Parathyroid adenoma (tissue), 2 donors: Measurements from ENCODE around the gene STK10.

Experiments
- H2AFZ ChIP-seq: fragments of 300-600 bp; sonication (generic); one replicate; pipeline ENCODE4 v1.7.0; 2017; ENCODE audit warnings: antibody characterized with exemption, mild to moderate bottlenecking
- H3K27ac ChIP-seq: fragments of 300-600 bp; sonication (generic); one replicate; pipeline ENCODE4 v1.7.0; 2017
- H3K27me3 ChIP-seq: fragments of 300-600 bp; sonication (generic); one replicate; pipeline ENCODE4 v1.7.0; 2017; ENCODE audit warnings: low read length; ENCODE audit not compliant: control insufficient read depth, insufficient read depth
- H3K36me3 ChIP-seq: fragments of 300-600 bp; sonication (generic); one replicate; pipeline ENCODE4 v1.7.0; 2017; ENCODE audit warnings: low read length; ENCODE audit not compliant: control insufficient read depth, insufficient read depth
- H3K4me1 ChIP-seq: fragments of 300-600 bp; sonication (generic); one replicate; pipeline ENCODE4 v1.7.0; 2017; ENCODE audit warnings: control low read depth
- H3K4me2 ChIP-seq: fragments of 300-600 bp; sonication (generic); one replicate; pipeline ENCODE4 v1.7.0; 2017; ENCODE audit warnings: low read length
- H3K4me3 ChIP-seq: fragments of 300-600 bp; sonication (generic); one replicate; pipeline ENCODE4 v1.7.0; 2017; ENCODE audit warnings: low read depth, low read length
- H3K79me2 ChIP-seq: fragments of 300-600 bp; sonication (generic); one replicate; pipeline ENCODE4 v1.7.0; 2017; ENCODE audit warnings: control low read depth
- H3K9ac ChIP-seq: fragments of 300-600 bp; sonication (generic); one replicate; pipeline ENCODE4 v1.7.0; 2017; ENCODE audit warnings: mild to moderate bottlenecking
- H3K9me3 ChIP-seq: fragments of 300-600 bp; sonication (generic); one replicate; pipeline ENCODE4 v1.7.0; 2017; ENCODE audit warnings: low read length; ENCODE audit not compliant: control insufficient read depth
- CTCF ChIP-seq: fragments of 300-600 bp; sonication (generic); IDR thresholded peaks from one replicate; pipeline ENCODE4 v1.7.0; 2017; ENCODE audit warnings: antibody characterized with exemption, mild to moderate bottlenecking
- donor health status: primary hyperparathyroidism.

Gene STK10

GRCh38 chr5:172188033-172188892, at the start of gene STK10:
Gene STK10, minus strand, starts transcription at chr5:172188224. Its CDS starts 182 bp downstream, at chr5:172188042.
- Histone ChIP-seq H3K9me3 (no peaks in the 10 kb centered on the region), H3K4me2 (peak within 1 kb of the TSS; percentile 82), H3K4me3 (peak within 1 kb of the TSS; percentile 70), H2AFZ (peak within 1 kb of the TSS; percentile 99), H3K27me3 (no peaks in the 10 kb centered on the region), H3K79me2 (no peaks in the 10 kb centered on the region), H3K9ac (peak within 1 kb of the TSS; percentile 35), H3K27ac (peak within 1 kb of the TSS; percentile 68), H3K36me3 (no peaks in the 10 kb centered on the region), H3K4me1 (no peaks in the 10 kb centered on the region)
- TF ChIP-seq CTCF = peak; percentile 90

GRCh38 chr5:172235827-172236736, 48.1 kb upstream of the STK10 start:
- no peak overlapping the region for H3K4me3 ChIP-seq
- H3K27me3 ChIP-seq = no peaks in the 10 kb centered on the region
- peaks cover 2% of the 10 kb centered on the region for H3K79me2 ChIP-seq
- no peaks in the 10 kb centered on the region for H3K9me3 ChIP-seq
- no peaks in the 10 kb centered on the region for H3K36me3 ChIP-seq
- no peak overlapping the region for H3K4me2 ChIP-seq
- no peak overlapping the region for H3K27ac ChIP-seq
- no peak for TF ChIP-seq CTCF
- H3K4me1 ChIP-seq = peaks cover 7% of the 10 kb centered on the region
- H2AFZ ChIP-seq = no peak overlapping the region
- H3K9ac ChIP-seq = no peak overlapping the region

GRCh38 chr5:172235132-172235780, 47.2 kb upstream of the STK10 start:
- no peak for TF ChIP-seq CTCF
- peaks cover 7% of the 10 kb centered on the region for H3K4me1 ChIP-seq
- peaks cover 2% of the 10 kb centered on the region for H3K79me2 ChIP-seq
- no peak overlapping the region for H3K27ac ChIP-seq
- no peak overlapping the region for H2AFZ ChIP-seq
- H3K9ac ChIP-seq = no peak overlapping the region
- H3K4me3 ChIP-seq = no peak overlapping the region
- H3K36me3 ChIP-seq = no peaks in the 10 kb centered on the region
- no peak overlapping the region for H3K4me2 ChIP-seq
- no peaks in the 10 kb centered on the region for H3K9me3 ChIP-seq
- no peaks in the 10 kb centered on the region for H3K27me3 ChIP-seq

- Histone ChIP-seq H3K9ac (no peak overlapping the region), H3K36me3 (no peaks in the 10 kb centered on the region), H3K79me2 (peaks cover under 1% of the 10 kb centered on the region), H2AFZ (no peak overlapping the region), H3K4me3 (no peak overlapping the region), H3K4me2 (no peak overlapping the region), H3K27ac (no peak overlapping the region), H3K9me3 (no peaks in the 10 kb centered on the region), H3K27me3 (no peaks in the 10 kb centered on the region), H3K4me1 (peaks cover 7% of the 10 kb centered on the region)
- TF ChIP-seq CTCF = no peak
These were observed 46.0 kb upstream of the STK10 start for GRCh38 chr5:172234031-172234430.
